Hepatocyte (in vitro differentiated cells): Measurements from ENCODE around the gene DPP9. TPM values are rescaled to one million over a fixed set of nuclear protein-coding genes. Genes with fewer than 3 reads are reported as not detected.

Experiments
- DNase-seq: peaks from one replicate; pipeline ENCODE4 v3.0.0-alpha.2; 2016; ENCODE audit warnings: low spot score
- H2AFZ ChIP-seq: fragments of 200-600 bp; sonication (generic); 2 replicates; pipeline ENCODE4 v1.6.0; 2016; ENCODE audit warnings: antibody characterized with exemption, mild to moderate bottlenecking
- H3K27ac ChIP-seq: fragments of 200-600 bp; sonication (generic); 2 replicates; pipeline ENCODE4 v1.5.1; 2016; ENCODE audit warnings: mild to moderate bottlenecking
- H3K27me3 ChIP-seq: fragments of 200-600 bp; sonication (generic); 2 replicates; pipeline ENCODE4 v1.6.1; 2016
- H3K36me3 ChIP-seq: fragments of 200-600 bp; sonication (generic); replicated peaks from 2 replicates; pipeline ENCODE4 v1.5.1; 2016; ENCODE audit warnings: low read depth; ENCODE audit not compliant: insufficient read depth
- H3K4me1 ChIP-seq: fragments of 200-600 bp; sonication (generic); 2 replicates; pipeline ENCODE4 v1.5.1; 2016; ENCODE audit warnings: mild to moderate bottlenecking, moderate library complexity; ENCODE audit not compliant: insufficient read depth
- H3K4me2 ChIP-seq: fragments of 200-600 bp; sonication (generic); 2 replicates; pipeline ENCODE4 v1.6.0; 2016
- H3K4me3 ChIP-seq: fragments of 200-600 bp; sonication (generic); 2 replicates; pipeline ENCODE4 v1.5.1; 2016; ENCODE audit warnings: mild to moderate bottlenecking
- H3K79me2 ChIP-seq: fragments of 200-600 bp; sonication (generic); 2 replicates; pipeline ENCODE4 v1.6.0; 2017; ENCODE audit warnings: mild to moderate bottlenecking
- H3K9me2 ChIP-seq: fragments of 200-600 bp; sonication (generic); replicated peaks from 2 replicates; pipeline ENCODE4 v1.6.0; 2017; ENCODE audit warnings: mild to moderate bottlenecking; ENCODE audit not compliant: insufficient read depth
- H3K9me3 ChIP-seq: fragments of 200-600 bp; sonication (generic); 2 replicates; pipeline ENCODE4 v1.5.1; 2016; ENCODE audit warnings: low read depth, mild to moderate bottlenecking
- H4K20me1 ChIP-seq: fragments of 200-600 bp; sonication (generic); 2 replicates; pipeline ENCODE4 v1.6.0; 2016; ENCODE audit warnings: mild to moderate bottlenecking; ENCODE audit not compliant: insufficient read depth, poor library complexity, severe bottlenecking
- EZH2 ChIP-seq: fragments of 200-600 bp; sonication (generic); IDR thresholded peaks from 2 replicates; pipeline ENCODE4 v1.6.1; 2016; ENCODE audit warnings: antibody characterized with exemption, mild to moderate bottlenecking, borderline replicate concordance
- EZH2phosphoT487 ChIP-seq: fragments of 200-600 bp; sonication (generic); IDR thresholded peaks from one replicate; pipeline ENCODE4 v1.6.1; 2018; ENCODE audit warnings: antibody characterized with exemption, mild to moderate bottlenecking, low read depth, moderate library complexity; ENCODE audit not compliant: unreplicated experiment, severe bottlenecking
- WGBS: methylation state at CpG from one replicate; pipeline ENCODE4 v1.1.6; 2016; ENCODE audit warnings: low lambda C conversion rate; ENCODE audit errors: missing lambda C conversion rate; 5-methylcytosine and 5-hydroxymethylcytosine counted together
- polyA plus RNA-seq: library from polyadenylated mRNA; unstranded; fragments of >200 nt; fragmentation: Nextera tagmentation; extraction: Ambion mirVana; gene quantifications from 2 replicates; pipeline ENCODE4 v1.2.1, GENCODE V29; 2016
- total RNA-seq: library from RNA; depleted of rRNA; stranded (reverse); fragments of >200 nt; gene quantifications from 2 replicates; pipeline ENCODE4 v1.2.3, GENCODE V29; 2014
- TF ChIP-seq, protein P1 (sequence below): fragments of 200-600 bp; sonication (generic); IDR thresholded peaks from 2 replicates; pipeline ENCODE4 v1.5.1; 2016; ENCODE audit warnings: antibody characterized with exemption, mild to moderate bottlenecking; ENCODE audit not compliant: poor library complexity

The DPP9 gene
- total and polyA plus RNA-seq, 2 experiments from 2014 or later = 27.6 to 32.7 TPM

- no peaks in the 10 kb centered on the region for H3K27me3 ChIP-seq
- WGBS = 97% methylated on average over 22 of the region's 22 CpGs
- H3K27ac ChIP-seq = no peak overlapping the region
- H3K4me2 ChIP-seq = no peak overlapping the region
- H2AFZ ChIP-seq = no peak overlapping the region
- H3K36me3 ChIP-seq = no peaks in the 10 kb centered on the region
- no peaks in the 10 kb centered on the region for H3K9me2 ChIP-seq
- no peaks in the 10 kb centered on the region for H3K4me1 ChIP-seq
- DNase-seq = no peak
- TF ChIP-seq EZH2phosphoT487 (no peak), EZH2 (no peak)
- TF ChIP-seq, protein P1, sequence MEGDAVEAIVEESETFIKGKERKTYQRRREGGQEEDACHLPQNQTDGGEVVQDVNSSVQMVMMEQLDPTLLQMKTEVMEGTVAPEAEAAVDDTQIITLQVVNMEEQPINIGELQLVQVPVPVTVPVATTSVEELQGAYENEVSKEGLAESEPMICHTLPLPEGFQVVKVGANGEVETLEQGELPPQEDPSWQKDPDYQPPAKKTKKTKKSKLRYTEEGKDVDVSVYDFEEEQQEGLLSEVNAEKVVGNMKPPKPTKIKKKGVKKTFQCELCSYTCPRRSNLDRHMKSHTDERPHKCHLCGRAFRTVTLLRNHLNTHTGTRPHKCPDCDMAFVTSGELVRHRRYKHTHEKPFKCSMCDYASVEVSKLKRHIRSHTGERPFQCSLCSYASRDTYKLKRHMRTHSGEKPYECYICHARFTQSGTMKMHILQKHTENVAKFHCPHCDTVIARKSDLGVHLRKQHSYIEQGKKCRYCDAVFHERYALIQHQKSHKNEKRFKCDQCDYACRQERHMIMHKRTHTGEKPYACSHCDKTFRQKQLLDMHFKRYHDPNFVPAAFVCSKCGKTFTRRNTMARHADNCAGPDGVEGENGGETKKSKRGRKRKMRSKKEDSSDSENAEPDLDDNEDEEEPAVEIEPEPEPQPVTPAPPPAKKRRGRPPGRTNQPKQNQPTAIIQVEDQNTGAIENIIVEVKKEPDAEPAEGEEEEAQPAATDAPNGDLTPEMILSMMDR = no peak
- H3K79me2 ChIP-seq = no peaks in the 10 kb centered on the region
- no peaks in the 10 kb centered on the region for H4K20me1 ChIP-seq
- no peak overlapping the region for H3K4me3 ChIP-seq
- H3K9me3 ChIP-seq = no peaks in the 10 kb centered on the region
These were observed 29.2 kb downstream of the DPP9 start for GRCh38 chr19:4694211-4694987.

DNA sequence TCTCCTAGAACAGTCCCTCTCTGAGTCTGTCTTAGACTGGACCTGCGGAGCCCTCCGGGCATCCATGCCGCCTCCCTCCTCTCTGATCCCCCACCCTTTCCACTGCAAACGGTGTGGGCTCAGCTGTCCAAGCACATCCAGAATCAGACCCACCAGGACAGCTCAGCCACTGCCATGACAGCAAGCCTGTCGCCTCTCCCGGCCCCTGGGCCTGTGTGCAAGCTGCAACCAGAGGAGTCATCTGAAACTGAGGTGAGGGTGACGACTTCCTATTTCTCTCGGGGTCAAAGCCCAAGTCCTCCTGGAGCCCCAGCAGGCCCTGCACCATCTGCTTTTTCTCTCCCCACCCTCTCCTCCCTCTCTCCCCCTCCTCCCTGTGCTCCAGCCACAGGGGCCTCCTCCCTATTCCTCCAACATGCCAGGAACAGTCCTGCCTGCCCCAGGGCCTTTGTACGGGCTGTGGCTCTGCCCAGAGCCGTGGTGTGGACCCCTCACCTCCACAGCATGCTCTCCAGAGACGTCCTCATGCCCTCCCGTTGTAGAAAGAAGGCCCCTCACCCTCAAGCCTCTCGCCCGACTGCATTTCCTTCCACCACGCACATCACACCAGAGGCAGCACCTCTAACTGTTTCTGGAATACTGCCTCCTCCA is 30.0 kb downstream of the DPP9 start:
- Histone ChIP-seq H3K9me2 (no peaks in the 10 kb centered on the region), H3K4me1 (no peaks in the 10 kb centered on the region), H3K36me3 (no peaks in the 10 kb centered on the region), H3K9me3 (no peaks in the 10 kb centered on the region), H2AFZ (no peak overlapping the region), H3K27me3 (no peaks in the 10 kb centered on the region), H4K20me1 (no peaks in the 10 kb centered on the region), H3K4me3 (no peak overlapping the region), H3K27ac (no peak overlapping the region), H3K4me2 (no peak overlapping the region), H3K79me2 (no peaks in the 10 kb centered on the region)
- no peak for DNase-seq
- TF ChIP-seq, protein P1 = no peak
- TF ChIP-seq EZH2 (no peak), EZH2phosphoT487 (no peak)
- 98% methylated on average over 15 of the region's 15 CpGs for WGBS

- H3K9me2 ChIP-seq = no peaks in the 10 kb centered on the region
- H4K20me1 ChIP-seq = no peaks in the 10 kb centered on the region
- H3K4me2 ChIP-seq = no peak overlapping the region
- DNase-seq = no peak
- WGBS = 96% methylated on average over 7 of the region's 7 CpGs
- H3K27me3 ChIP-seq = no peaks in the 10 kb centered on the region
- H3K79me2 ChIP-seq = no peaks in the 10 kb centered on the region
- H3K9me3 ChIP-seq = no peaks in the 10 kb centered on the region
- TF ChIP-seq EZH2phosphoT487 = no peak
- TF ChIP-seq, protein P1 = no peak
- no peak for TF ChIP-seq EZH2
- no peak overlapping the region for H3K27ac ChIP-seq
- no peak overlapping the region for H3K4me3 ChIP-seq
- no peaks in the 10 kb centered on the region for H3K36me3 ChIP-seq
- H2AFZ ChIP-seq = no peak overlapping the region
- no peaks in the 10 kb centered on the region for H3K4me1 ChIP-seq
These were observed 30.6 kb downstream of the DPP9 start for GRCh38 chr19:4693078-4693350.
